ENCODE measurements around the gene CSPG5.

The CSPG5 gene

GRCh38 chr3:47601281-47601680 lies 22.6 kb upstream of the CSPG5 start:
- TF ChIP-seq, protein P1, sequence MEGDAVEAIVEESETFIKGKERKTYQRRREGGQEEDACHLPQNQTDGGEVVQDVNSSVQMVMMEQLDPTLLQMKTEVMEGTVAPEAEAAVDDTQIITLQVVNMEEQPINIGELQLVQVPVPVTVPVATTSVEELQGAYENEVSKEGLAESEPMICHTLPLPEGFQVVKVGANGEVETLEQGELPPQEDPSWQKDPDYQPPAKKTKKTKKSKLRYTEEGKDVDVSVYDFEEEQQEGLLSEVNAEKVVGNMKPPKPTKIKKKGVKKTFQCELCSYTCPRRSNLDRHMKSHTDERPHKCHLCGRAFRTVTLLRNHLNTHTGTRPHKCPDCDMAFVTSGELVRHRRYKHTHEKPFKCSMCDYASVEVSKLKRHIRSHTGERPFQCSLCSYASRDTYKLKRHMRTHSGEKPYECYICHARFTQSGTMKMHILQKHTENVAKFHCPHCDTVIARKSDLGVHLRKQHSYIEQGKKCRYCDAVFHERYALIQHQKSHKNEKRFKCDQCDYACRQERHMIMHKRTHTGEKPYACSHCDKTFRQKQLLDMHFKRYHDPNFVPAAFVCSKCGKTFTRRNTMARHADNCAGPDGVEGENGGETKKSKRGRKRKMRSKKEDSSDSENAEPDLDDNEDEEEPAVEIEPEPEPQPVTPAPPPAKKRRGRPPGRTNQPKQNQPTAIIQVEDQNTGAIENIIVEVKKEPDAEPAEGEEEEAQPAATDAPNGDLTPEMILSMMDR (IDR thresholded peaks at IDR 0.05): no peak

DNA sequence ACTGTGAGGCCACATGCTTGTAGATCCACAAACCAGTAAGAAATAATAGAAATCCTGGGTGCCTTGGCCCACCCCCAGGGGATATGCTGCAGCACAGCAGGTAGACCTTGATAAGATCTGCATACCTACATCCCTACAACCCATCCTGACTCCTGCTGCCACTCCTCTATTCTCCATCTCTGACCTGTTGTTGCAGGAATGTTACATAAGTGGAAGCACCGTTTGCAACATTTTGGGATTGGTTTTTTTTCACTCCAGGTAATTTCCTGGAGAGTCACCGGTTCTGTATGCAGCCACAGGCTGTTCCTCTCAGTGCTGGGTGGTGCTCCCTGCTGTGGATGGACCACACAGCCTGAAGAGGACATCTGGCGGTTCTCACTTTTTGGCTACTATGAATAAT lies 16.1 kb upstream of the CSPG5 start:
- TF ChIP-seq, protein P1 (IDR thresholded peaks at IDR 0.05): no peak

DNA sequence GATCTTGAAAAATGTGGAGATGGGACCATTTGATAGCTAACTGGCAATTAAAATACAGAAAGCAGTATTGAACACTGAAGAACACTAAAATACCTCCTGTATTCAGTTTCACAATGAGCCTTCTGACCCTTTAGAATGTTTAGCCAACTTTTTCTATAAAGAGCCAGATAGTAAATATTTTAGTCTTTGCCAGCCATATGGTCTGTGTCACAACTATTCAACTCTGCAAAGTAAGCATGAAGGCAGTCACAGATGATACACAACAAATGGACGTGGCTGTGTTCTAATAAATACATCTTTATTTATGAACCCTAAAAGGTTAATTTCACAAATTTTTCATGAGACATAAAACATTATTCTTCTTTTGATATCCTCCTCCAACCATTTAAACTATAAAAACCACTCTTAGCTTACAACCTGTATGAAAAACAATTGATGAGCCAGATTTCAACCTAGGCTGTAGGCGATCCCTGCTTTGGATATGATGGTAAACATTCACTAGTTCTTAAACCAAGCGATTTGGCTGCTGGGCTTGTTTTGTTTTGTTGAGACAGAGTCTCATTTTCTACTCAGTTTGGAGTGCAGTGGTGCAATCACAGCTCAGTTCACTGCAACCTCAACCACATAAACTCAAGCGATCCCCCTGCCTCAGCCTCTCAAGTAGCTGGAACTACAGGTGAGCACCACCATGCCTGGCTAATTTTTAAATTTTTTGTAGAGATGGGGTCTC lies 13.6 kb upstream of the CSPG5 start:
- TF ChIP-seq, protein P1 (IDR thresholded peaks at IDR 0.05): no peak

- TF ChIP-seq, protein P1 (IDR thresholded peaks at IDR 0.05): no peak
Measured at GRCh38 chr3:47590216-47590615, 11.6 kb upstream of the CSPG5 start.

GRCh38 chr3:47588587-47588986 lies 9.9 kb upstream of the CSPG5 start:
- TF ChIP-seq, protein P1 (IDR thresholded peaks at IDR 0.05): no peak

DNA sequence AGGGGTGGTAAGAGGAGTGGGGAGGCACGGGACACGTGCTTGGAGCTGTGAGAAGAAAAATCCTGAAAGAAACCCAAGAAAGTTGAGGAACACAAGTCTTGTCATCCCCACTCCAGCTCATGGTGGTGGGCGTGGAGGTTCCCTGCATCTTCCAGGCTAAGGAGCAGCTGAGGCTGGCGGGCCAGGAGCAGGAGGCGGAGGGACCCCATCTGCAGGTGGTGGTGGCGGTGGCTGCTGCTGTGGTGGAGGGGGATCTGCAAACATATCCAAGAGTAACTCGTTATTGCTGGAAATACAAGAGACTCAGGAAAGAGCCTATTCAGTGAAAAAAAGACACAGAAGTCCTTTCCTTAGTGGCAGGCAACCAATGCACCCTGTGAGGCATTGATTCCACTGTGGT lies 9.4 kb upstream of the CSPG5 start:
- TF ChIP-seq, protein P1 (IDR thresholded peaks at IDR 0.05): no peak

- TF ChIP-seq, protein P1 (IDR thresholded peaks at IDR 0.05): no peak
Measured at GRCh38 chr3:47586746-47587145, 8.1 kb upstream of the CSPG5 start.

Measured in LNCAP (cell line).